IMR-90 (cell line): Measurements from ENCODE around the gene ARFGAP2. TPM values are rescaled to one million over a fixed set of nuclear protein-coding genes. Genes with fewer than 3 reads are reported as not detected.
"Not testable (repeated sequence)": the region's sequence is repeated elsewhere in the genome, so short reads cannot be mapped to it uniquely, and the experiment has no call there.

Source experiments
- ATAC-seq: fragments of 200-7000 bp; cut with Tn5 transposase; 2 replicates; pipeline ENCODE4 v1.9.1; 2020; ENCODE audit warnings: low read depth, mild to moderate bottlenecking, moderate library complexity
- BruUV-seq: library from RNA; stranded (reverse); fragments of 400-500 nt; replicated peaks from 2 replicates; lab custom pipeline; 2021; lab: Mats Ljungman, UMichigan
- CTCF ChIA-PET: fragments of 300-600 bp; formaldehyde crosslinking; extraction: SDS; loops from one replicate; lab custom pipeline; 2021; ENCODE audit warnings: antibody characterized with exemption; lab: Yijun Ruan, JAX
- POLR2A ChIA-PET: fragments of 300-600 bp; sonication (Branson Sonifier 250); formaldehyde crosslinking; loops from one replicate; lab custom pipeline; 2022; ENCODE audit warnings: antibody characterized with exemption; ENCODE audit not compliant: unreplicated experiment; lab: Charles Lee
- DNase-seq: peaks from one replicate; pipeline ENCODE4 v3.0.0; 2013
- H2AFZ ChIP-seq: replicated peaks from 2 replicates; pipeline ENCODE3; 2013; ENCODE audit warnings: low read length, mild to moderate bottlenecking; ENCODE audit not compliant: poor library complexity
- H2AK5ac ChIP-seq: 2 replicates; pipeline ENCODE4 v1.6.1; 2013; ENCODE audit warnings: low read depth, low read length, inconsistent platforms
- H2AK9ac ChIP-seq: replicated peaks from 2 replicates; pipeline ENCODE3; 2013; ENCODE audit warnings: mild to moderate bottlenecking, low read depth, low read length, moderate library complexity; ENCODE audit not compliant: poor library complexity
- H2BK120ac ChIP-seq: 2 replicates; pipeline ENCODE4 v1.6.1; 2013; ENCODE audit warnings: low read depth, low read length, inconsistent platforms
- H2BK15ac ChIP-seq: 3 replicates; pipeline ENCODE4 v1.6.1; 2013; ENCODE audit warnings: low read depth, low read length, inconsistent platforms
- H2BK20ac ChIP-seq: 2 replicates; pipeline ENCODE4 v1.6.1; 2013; ENCODE audit warnings: low read depth, mild to moderate bottlenecking, inconsistent platforms, low read length, moderate library complexity
- H2BK5ac ChIP-seq: 2 replicates; pipeline ENCODE4 v1.6.1; 2013; ENCODE audit warnings: mild to moderate bottlenecking, low read depth, low read length, inconsistent platforms; ENCODE audit not compliant: poor library complexity, severe bottlenecking
- H3K14ac ChIP-seq: replicated peaks from 2 replicates; pipeline ENCODE4 v1.6.1; 2013; ENCODE audit warnings: low read depth, low read length, inconsistent platforms
- H3K18ac ChIP-seq: 2 replicates; pipeline ENCODE4 v1.6.1; 2013; ENCODE audit warnings: low read depth, low read length, control low read depth
- H3K23ac ChIP-seq: 2 replicates; pipeline ENCODE4 v1.6.1; 2013; ENCODE audit warnings: low read depth, low read length, inconsistent platforms
- H3K27ac ChIP-seq: 2 replicates; pipeline ENCODE4 v1.5.1; 2013; ENCODE audit warnings: mild to moderate bottlenecking, control low read depth, low read length; ENCODE audit not compliant: insufficient read depth
- H3K27me3 ChIP-seq: 2 replicates; pipeline ENCODE4 v1.6.1; 2013; ENCODE audit warnings: low read length; ENCODE audit not compliant: control insufficient read depth, insufficient read depth
- H3K36me3 ChIP-seq: 2 replicates; pipeline ENCODE4 v1.6.1; 2013; ENCODE audit warnings: low read length, mixed read lengths; ENCODE audit not compliant: control insufficient read depth, insufficient read depth
- H3K4ac ChIP-seq: 2 replicates; pipeline ENCODE4 v1.6.1; 2013; ENCODE audit warnings: low read depth, low read length, inconsistent platforms
- H3K4me1 ChIP-seq: 2 replicates; pipeline ENCODE4 v1.6.1; 2013; ENCODE audit warnings: low read length, mixed read lengths; ENCODE audit not compliant: control insufficient read depth, insufficient read depth
- H3K4me2 ChIP-seq: 2 replicates; pipeline ENCODE4 v1.6.1; 2013; ENCODE audit warnings: low read depth, mild to moderate bottlenecking, control low read depth, low read length, moderate library complexity
- H3K4me3 ChIP-seq: 2 replicates; pipeline ENCODE4 v1.5.1; 2013; ENCODE audit warnings: low read depth, mild to moderate bottlenecking, control low read depth, low read length, moderate library complexity; ENCODE audit not compliant: insufficient read depth
- H3K56ac ChIP-seq: 2 replicates; pipeline ENCODE4 v1.6.1; 2013; ENCODE audit warnings: low read length, inconsistent platforms; ENCODE audit not compliant: insufficient read depth; ENCODE audit errors: extremely low read depth
- H3K79me1 ChIP-seq, 2 experiments: 2 replicates each; pipeline ENCODE4 v1.6.1; 2013; ENCODE audit warnings: low read length in 2 of 2, inconsistent platforms in 1 of 2, low read depth in 1 of 2
- H3K9ac ChIP-seq: 2 replicates; pipeline ENCODE4 v1.6.1; 2013; ENCODE audit warnings: low read depth, low read length, control low read depth
- H3K9me1 ChIP-seq: 2 replicates; pipeline ENCODE4 v1.6.1; 2013; ENCODE audit warnings: low read length, inconsistent platforms; ENCODE audit not compliant: insufficient read depth
- H3K9me3 ChIP-seq: 2 replicates; pipeline ENCODE4 v1.6.1; 2013; ENCODE audit warnings: low read length; ENCODE audit not compliant: control insufficient read depth, insufficient read depth
- H4K20me1 ChIP-seq: 2 replicates; pipeline ENCODE4 v1.6.1; 2013; ENCODE audit warnings: low read length, inconsistent platforms; ENCODE audit not compliant: insufficient read depth
- H4K5ac ChIP-seq: 2 replicates; pipeline ENCODE4 v1.6.1; 2013; ENCODE audit warnings: mild to moderate bottlenecking, low read depth, low read length, control low read depth
- H4K8ac ChIP-seq, 2 experiments: 2 replicates each; pipeline ENCODE4 v1.6.1; 2013; ENCODE audit warnings: low read depth in 2 of 2, low read length in 2 of 2, control low read depth in 1 of 2, inconsistent platforms in 1 of 2
- H4K91ac ChIP-seq: 2 replicates; pipeline ENCODE4 v1.6.1; 2013; ENCODE audit warnings: low read depth, low read length, inconsistent platforms; ENCODE audit not compliant: insufficient read depth
- WGBS, 2 experiments: methylation state at CpG; one replicate each; pipeline versions ENCODE4 v1.1.5 to v1.1.7; 2013; ENCODE audit warnings: missing lambda C conversion rate in 2 of 2; ENCODE audit not compliant: insufficient read length in 1 of 2; ENCODE audit errors: extremely low coverage in 2 of 2; 5-methylcytosine and 5-hydroxymethylcytosine counted together
- dilution Hi-C: fragments of 300-500 bp; cut with HindIII; formaldehyde crosslinking; loops from one replicate; pipeline ENCODE4 v1.14.3; 2018; ENCODE audit warnings: low sequenced_read_pairs; ENCODE audit not compliant: unreplicated experiment
- in situ Hi-C: fragments of 300-500 bp; cut with MboI; formaldehyde crosslinking; loops from 3 replicates; pipeline ENCODE4 v1.14.3; 2019; ENCODE audit warnings: low sequenced_read_pairs, inconsistent platforms, mixed read lengths
- intact Hi-C: fragments of 100-400 bp; cut with micrococcal nuclease; formaldehyde crosslinking; loops from 2 replicates; pipeline ENCODE4 v1.10.0; 2022
- polyA plus RNA-seq, 3 experiments: library from polyadenylated mRNA; depleted of rRNA; stranded (reverse); fragments of >200 nt; gene quantifications; 2 replicates each; pipeline ENCODE4 v1.2.3, GENCODE V29; 2012; ENCODE audit warnings: low replicate concordance in 1 of 3
- total RNA-seq: library from RNA; depleted of rRNA; stranded (reverse); fragments of >200 nt; gene quantifications from 2 replicates; pipeline ENCODE4 v1.2.3, GENCODE V29; 2012

Gene ARFGAP2
- total and polyA plus RNA-seq, 2 of the 4 experiments (the other 2 are of a cell fraction) = 54.7 to 87.8 TPM

GRCh38 chr11:47206577-47206976, 29.9 kb upstream of the ARFGAP2 start:
- H3K4ac ChIP-seq, in situ Hi-C loops, H4K8ac ChIP-seq, H3K9me1 ChIP-seq, H3K4me3 ChIP-seq, H3K9ac ChIP-seq, DNase-seq, H2BK5ac ChIP-seq, H3K23ac ChIP-seq, H3K4me2 ChIP-seq, H3K18ac ChIP-seq, intact Hi-C loops, H3K36me3 ChIP-seq, dilution Hi-C loops, H3K56ac ChIP-seq, POLR2A ChIA-PET, H4K91ac ChIP-seq, ATAC-seq, H2BK20ac ChIP-seq, H3K27me3 ChIP-seq, CTCF ChIA-PET, BruUV-seq, H3K14ac ChIP-seq, H3K9me3 ChIP-seq, H3K4me1 ChIP-seq, H4K20me1 ChIP-seq, H2BK15ac ChIP-seq, H3K79me1 ChIP-seq, H2AK9ac ChIP-seq, H2BK120ac ChIP-seq, H2AFZ ChIP-seq, H4K5ac ChIP-seq, H3K27ac ChIP-seq, H2AK5ac ChIP-seq: not testable (repeated sequence)
- WGBS, 2 experiments = no CpG with 5 or more reads among the region's 5 CpGs
